HepG2 (cell line): ENCODE data around the gene SHISA7. TPM values are rescaled to one million over a fixed set of nuclear protein-coding genes. Genes with fewer than 3 reads are reported as not detected.
A peak's percentile ranks its signal among the peaks of the same experiment; 100 is the strongest.

ENCODE experiments used
- ATF7 ChIP-seq, 2 experiments: fragments of 450-650 bp in 1 of 2; sonication (generic) in 1 of 2; formaldehyde crosslinking in 1 of 2; IDR thresholded peaks; 2 replicates each; pipeline versions ENCODE4 v1.4.0 to v1.6.1; 2016 to 2020; ENCODE audit warnings: antibody characterized with exemption in 1 of 2, mild to moderate bottlenecking in 1 of 2, missing genetic modification reagents in 1 of 2
- CREB1 ChIP-seq, 2 experiments: fragments of 450-650 bp in 1 of 2; IDR thresholded peaks; 2 replicates each; pipeline ENCODE4 v1.6.1; 2016 to 2017; ENCODE audit warnings: control low read depth in 1 of 2, mild to moderate bottlenecking in 1 of 2, missing compliant biosample characterization in 1 of 2, missing genetic modification characterization in 1 of 2
- DR1 ChIP-seq: sonication (generic); formaldehyde crosslinking; IDR thresholded peaks from 2 replicates; pipeline ENCODE4 v1.8.0; 2021; ENCODE audit warnings: mild to moderate bottlenecking, missing genetic modification reagents, inconsistent platforms
- E2F5 ChIP-seq: sonication (generic); formaldehyde crosslinking; conservative IDR thresholded peaks from 2 replicates; pipeline ENCODE4 v1.4.0; 2020; ENCODE audit warnings: missing genetic modification reagents
- EZH2 ChIP-seq: conservative IDR thresholded peaks from 2 replicates; pipeline ENCODE4 v1.6.1; 2012; ENCODE audit warnings: mild to moderate bottlenecking, low read depth, low read length, moderate library complexity
- GLMP ChIP-seq: sonication (generic); formaldehyde crosslinking; IDR thresholded peaks from 2 replicates; pipeline ENCODE4 v1.9.0; 2021; ENCODE audit warnings: missing genetic modification reagents, mild to moderate bottlenecking, borderline replicate concordance
- GTF2F1 ChIP-seq: fragments of 150-350 bp; IDR thresholded peaks from 2 replicates; pipeline ENCODE4 v1.6.1; 2014; ENCODE audit warnings: low read length
- HDAC1 ChIP-seq: sonication (generic); formaldehyde crosslinking; IDR thresholded peaks from 2 replicates; pipeline ENCODE4 v1.5.1; 2020; ENCODE audit warnings: mild to moderate bottlenecking, missing genetic modification reagents
- IKZF4 ChIP-seq: sonication (generic); formaldehyde crosslinking; IDR thresholded peaks from 2 replicates; pipeline ENCODE4 v1.5.1; 2020; ENCODE audit warnings: borderline replicate concordance, mild to moderate bottlenecking, low read depth, missing genetic modification reagents; ENCODE audit errors: not compliant biosample characterization
- IRF1 ChIP-seq: sonication (generic); formaldehyde crosslinking; IDR thresholded peaks from 2 replicates; pipeline ENCODE4 v1.4.0; 2020; ENCODE audit warnings: low read depth, mild to moderate bottlenecking, missing genetic modification reagents
- JUNB ChIP-seq: sonication (generic); formaldehyde crosslinking; IDR thresholded peaks from 2 replicates; pipeline ENCODE4 v1.8.0; 2022; ENCODE audit warnings: missing genetic modification reagents, mild to moderate bottlenecking, borderline replicate concordance
- MAX ChIP-seq: IDR thresholded peaks from 2 replicates; pipeline ENCODE4 v1.6.1; 2012; ENCODE audit warnings: inconsistent platforms
- MEF2D ChIP-seq: sonication (generic); formaldehyde crosslinking; IDR thresholded peaks from 2 replicates; pipeline ENCODE4 v1.5.1; 2020; ENCODE audit warnings: mild to moderate bottlenecking, missing genetic modification reagents
- NFE2L1 ChIP-seq: sonication (generic); formaldehyde crosslinking; IDR thresholded peaks from 2 replicates; pipeline ENCODE4 v1.4.0; 2020; ENCODE audit warnings: missing genetic modification reagents, mild to moderate bottlenecking, borderline replicate concordance
- NFKBIZ ChIP-seq: IDR thresholded peaks from 2 replicates; pipeline ENCODE4 v1.6.1; 2018; ENCODE audit warnings: missing genetic modification reagents, missing compliant biosample characterization
- RAD21 ChIP-seq: fragments of 450-650 bp; formaldehyde crosslinking; IDR thresholded peaks from 2 replicates; pipeline ENCODE4 v1.5.0; 2020; ENCODE audit warnings: mild to moderate bottlenecking
- SRSF4 ChIP-seq: fragments of 200-400 bp; formaldehyde crosslinking; IDR thresholded peaks from one replicate; pipeline ENCODE4 v1.6.1; 2018; ENCODE audit warnings: mild to moderate bottlenecking, low read depth, low read length, moderate library complexity; ENCODE audit not compliant: poor library complexity, severe bottlenecking
- THAP11 ChIP-seq: IDR thresholded peaks from 2 replicates; pipeline ENCODE4 v1.6.1; 2016; ENCODE audit warnings: missing biosample characterization, missing genetic modification reagents
- ZBTB25 ChIP-seq: IDR thresholded peaks from 2 replicates; pipeline ENCODE4 v1.6.1; 2018; ENCODE audit warnings: missing genetic modification reagents
- ZFP41 ChIP-seq: sonication (generic); formaldehyde crosslinking; IDR thresholded peaks from 2 replicates; pipeline ENCODE4 v1.4.0; 2020; ENCODE audit warnings: mild to moderate bottlenecking, missing genetic modification reagents, borderline replicate concordance
- ZNF251 ChIP-seq: sonication (generic); formaldehyde crosslinking; IDR thresholded peaks from 2 replicates; pipeline ENCODE4 v1.9.0; 2021; ENCODE audit warnings: mild to moderate bottlenecking, missing genetic modification reagents
- ZNF562 ChIP-seq: sonication (generic); formaldehyde crosslinking; IDR thresholded peaks from 2 replicates; pipeline ENCODE4 v1.8.0; 2022; ENCODE audit warnings: missing genetic modification reagents, borderline replicate concordance
- ZNF564 ChIP-seq: sonication (generic); formaldehyde crosslinking; IDR thresholded peaks from 2 replicates; pipeline ENCODE4 v1.8.1; 2023; ENCODE audit warnings: mild to moderate bottlenecking, missing genetic modification reagents
- ZNF619 ChIP-seq: sonication (generic); formaldehyde crosslinking; IDR thresholded peaks from 2 replicates; pipeline ENCODE4 v1.4.0; 2020; ENCODE audit warnings: mild to moderate bottlenecking, missing genetic modification reagents
- ZNF737 ChIP-seq: sonication (generic); formaldehyde crosslinking; IDR thresholded peaks from 2 replicates; pipeline ENCODE4 v1.5.0; 2020; ENCODE audit warnings: missing genetic modification reagents, mild to moderate bottlenecking, borderline replicate concordance
- ZNF746 ChIP-seq: sonication (generic); formaldehyde crosslinking; IDR thresholded peaks from 2 replicates; pipeline ENCODE4 v1.8.0; 2022; ENCODE audit warnings: mild to moderate bottlenecking, missing genetic modification reagents
- polyA plus RNA-seq, 8 experiments: library from polyadenylated mRNA; depleted of rRNA in 3 of 8; stranded (reverse) in 7 of 8; unstranded in 1 of 8; fragments of >200 nt; fragmentation: Illumina TruSeq in 4 of 8; extraction: Trizol in 4 of 8; gene quantifications; 2 replicates each; pipeline versions ENCODE4 v1.2.1 to v1.2.3, GENCODE V29; 2011 to 2016; ENCODE audit warnings: low read depth in 4 of 8, missing spikeins in 1 of 8, mixed read lengths in 1 of 8; ENCODE audit not compliant: insufficient read depth in 1 of 8
- total RNA-seq, 5 experiments: library from RNA; depleted of rRNA; stranded (reverse); fragments of >200 nt; fragmentation: Illumina TruSeq; extraction: Trizol; gene quantifications; 2 replicates each; pipeline ENCODE4 v1.2.3, GENCODE V29; 2016; ENCODE audit warnings: low read depth in 1 of 5

SHISA7 gene
- total and polyA plus RNA-seq, 2 of the 13 experiments (the other 11 are each of a cell fraction or from before 2014, with no cell fraction given) = not detected

- TF ChIP-seq NFE2L1 (CRISPR knock-in tag) (peak; percentile 87; the same call in 1 of the 2 replicates), ZNF746 (peak; percentile 72; the same call in 1 of the 2 replicates), ZFP41 (CRISPR knock-in tag) (peak; percentile 91; the same call in 1 of the 2 replicates), SRSF4 (no peak), MAX (peak; percentile 100), IKZF4 (CRISPR knock-in tag) (peak; percentile 73), ZNF564 (CRISPR knock-in tag) (peak; percentile 91), CREB1 (IDR thresholded peaks at IDR 0.05) (peak; percentile 95), CREB1 (CRISPR knock-in tag; IDR thresholded peaks at IDR 0.05) (peak; percentile 97), MEF2D (peak; percentile 83), NFKBIZ (peak; percentile 18; the same call in 1 of the 2 replicates), EZH2 (no peak), DR1 (CRISPR knock-in tag) (0 out of 2 replicates have a peak, but pooled peaks have one; percentile 17), ZNF562 (no peak), ZNF737 (CRISPR knock-in tag) (no peak), JUNB (no peak), ATF7 (IDR thresholded peaks at IDR 0.05) (no peak), ATF7 (CRISPR knock-in tag; IDR thresholded peaks at IDR 0.05) (0 out of 2 replicates have a peak, but pooled peaks have one; percentile 70), THAP11 (CRISPR knock-in tag) (peak; percentile 99), GTF2F1 (no peak), ZNF251 (no peak), GLMP (CRISPR knock-in tag) (no peak), ZBTB25 (CRISPR knock-in tag) (peak; percentile 98), IRF1 (CRISPR knock-in tag) (peak; percentile 90; the same call in 1 of the 2 replicates), E2F5 (CRISPR knock-in tag) (peak; percentile 39; the same call in 1 of the 2 replicates), RAD21 (no peak; the same call in 1 of the 2 replicates), HDAC1 (CRISPR knock-in tag) (peak; percentile 63), ZNF619 (CRISPR knock-in tag) (peak; percentile 91; the same call in 1 of the 2 replicates)
Measured at GRCh38 chr19:55476100-55476775, 33.1 kb upstream of the SHISA7 start, which contains the start of gene ZNF628 (continued).
